GM12878 (cell line): Measurements from ENCODE around the gene ANO6. TPM values are rescaled to one million over a fixed set of nuclear protein-coding genes. Genes with fewer than 3 reads are reported as not detected.

Experiments used
- ATAC-seq: fragments of 200-7000 bp; cut with Tn5 transposase; 3 replicates; pipeline ENCODE4 v1.9.1; 2020; ENCODE audit warnings: mild to moderate bottlenecking, moderate library complexity
- BruUV-seq: library from RNA; stranded (reverse); fragments of 400-500 nt; replicated peaks from 2 replicates; lab custom pipeline; 2021; lab: Mats Ljungman, UMichigan
- CTCF ChIA-PET: fragments of 300-600 bp; sonication (Branson Sonifier 250); formaldehyde crosslinking; extraction: SDS; loops from one replicate; lab custom pipeline; 2021; ENCODE audit warnings: inconsistent platforms; lab: Yijun Ruan, JAX
- POLR2A ChIA-PET: fragments of 350-600 bp; formaldehyde crosslinking; extraction: SDS; loops from one replicate; lab custom pipeline; 2021; ENCODE audit warnings: inconsistent platforms; lab: Charles Lee
- RAD21 ChIA-PET: fragments of 300-600 bp; sonication (Branson Sonifier 250); formaldehyde crosslinking; loops from one replicate; lab custom pipeline; 2023; ENCODE audit warnings: antibody characterized with exemption; ENCODE audit not compliant: unreplicated experiment; lab: Charles Lee
- SMC1A ChIA-PET: fragments of 300-600 bp; sonication (Branson Sonifier 250); formaldehyde crosslinking; loops from one replicate; lab custom pipeline; 2023; ENCODE audit not compliant: unreplicated experiment, uncharacterized antibody; lab: Charles Lee
- DNase-seq: peaks from one replicate; pipeline ENCODE4 v3.0.0-alpha.2; 2011; ENCODE audit warnings: low read depth, low spot score
- FAIRE-seq: peaks from 3 replicates; lab custom pipeline; 2011; peaks lifted over from hg19 to GRCh38; lab: Jason Lieb, UNC
- H2AFZ ChIP-seq: 2 replicates; pipeline ENCODE4 v1.6.0; 2011; ENCODE audit warnings: low read depth, low read length, control low read depth; ENCODE audit not compliant: control insufficient read depth
- H3K27ac ChIP-seq: 2 replicates; pipeline ENCODE4 v1.5.1; 2011; ENCODE audit warnings: control low read depth; ENCODE audit not compliant: control insufficient read depth, insufficient read depth
- H3K27me3 ChIP-seq, 2 experiments: replicated peaks in 1 of 2; 2 replicates each; pipeline versions ENCODE4 v1.6.0 to v1.6.1; 2011; ENCODE audit warnings: low read length in 1 of 2; ENCODE audit not compliant: control insufficient read depth in 2 of 2, insufficient read depth in 2 of 2
- H3K36me3 ChIP-seq, 2 experiments: 2 replicates each; pipeline ENCODE4 v1.5.1; 2011; ENCODE audit warnings: low read length in 1 of 2; ENCODE audit not compliant: control insufficient read depth in 2 of 2, insufficient read depth in 2 of 2
- H3K4me1 ChIP-seq: 2 replicates; pipeline ENCODE4 v1.6.1; 2011; ENCODE audit warnings: mild to moderate bottlenecking, low read length, moderate library complexity, mixed read lengths; ENCODE audit not compliant: control insufficient read depth, insufficient read depth
- H3K4me2 ChIP-seq: 2 replicates; pipeline ENCODE4 v1.6.0; 2011; ENCODE audit warnings: control low read depth; ENCODE audit not compliant: control insufficient read depth, insufficient read depth
- H3K4me3 ChIP-seq: fragments of 200-600 bp; sonication (generic); 2 replicates; pipeline ENCODE4 v1.5.1; 2016
- H3K79me2 ChIP-seq: 2 replicates; pipeline ENCODE4 v1.6.0; 2011; ENCODE audit warnings: low read length; ENCODE audit not compliant: control insufficient read depth, insufficient read depth
- H3K9ac ChIP-seq: 2 replicates; pipeline ENCODE4 v1.8.0; 2011; ENCODE audit warnings: low read length, control low read depth, mixed read lengths; ENCODE audit not compliant: control insufficient read depth, insufficient read depth
- H3K9me3 ChIP-seq: replicated peaks from 3 replicates; pipeline ENCODE4 v1.5.1; 2011; ENCODE audit warnings: mild to moderate bottlenecking, low read length; ENCODE audit not compliant: control insufficient read depth, insufficient read depth
- H4K20me1 ChIP-seq: 2 replicates; pipeline ENCODE4 v1.6.0; 2011; ENCODE audit not compliant: control insufficient read depth, insufficient read depth
- BCL11A ChIP-seq: IDR thresholded peaks from 2 replicates; pipeline ENCODE4 v1.6.1; 2011; ENCODE audit warnings: low read depth, low read length
- SP1 ChIP-seq: IDR thresholded peaks from one replicate; pipeline ENCODE4 v1.6.1; 2011; ENCODE audit warnings: low read depth, low read length
- TCF3 ChIP-seq: IDR thresholded peaks from 2 replicates; pipeline ENCODE4 v1.6.1; 2012; ENCODE audit warnings: low read depth, mild to moderate bottlenecking, low read length, borderline replicate concordance; ENCODE audit not compliant: insufficient read depth
- ZBTB40 ChIP-seq: fragments of 450-650 bp; IDR thresholded peaks from 2 replicates; pipeline ENCODE4 v1.6.1; 2016; ENCODE audit warnings: mild to moderate bottlenecking, moderate library complexity, borderline replicate concordance
- ZSCAN29 ChIP-seq: fragments of 450-650 bp; IDR thresholded peaks from 2 replicates; pipeline ENCODE4 v1.6.1; 2017; ENCODE audit warnings: mild to moderate bottlenecking, moderate library complexity
- WGBS: methylation state at CpG from one replicate; pipeline ENCODE4 v1.1.6; 2016; ENCODE audit warnings: low lambda C conversion rate; ENCODE audit not compliant: insufficient replicate concordance, insufficient coverage; ENCODE audit errors: missing lambda C conversion rate; 5-methylcytosine and 5-hydroxymethylcytosine counted together
- in situ Hi-C: fragments of 300-500 bp; cut with MboI; formaldehyde crosslinking; loops from 9 replicates; pipeline ENCODE4 v1.14.3; 2018; ENCODE audit warnings: mixed read lengths
- intact Hi-C: fragments of 100-400 bp; cut with micrococcal nuclease; formaldehyde crosslinking; loops from one replicate; pipeline ENCODE4 v1.14.2; 2022; ENCODE audit not compliant: unreplicated experiment
- polyA plus RNA-seq, 11 experiments: library from polyadenylated mRNA; depleted of rRNA in 4 of 11; unstranded in 6 of 11; stranded (reverse) in 5 of 11; fragments of >200 nt; fragmentation: Nextera tagmentation in 4 of 11; fragmentation: Illumina TruSeq in 1 of 11; extraction: Ambion mirVana in 4 of 11; extraction: Trizol in 1 of 11; gene quantifications; 1 replicate in 1 of 11; 2 replicates in 10 of 11; pipeline versions ENCODE4 v1.2.1 to v1.2.3, GENCODE V29; 2011 to 2016; ENCODE audit warnings: inconsistent platforms in 2 of 11, missing spikeins in 2 of 11, low read depth in 1 of 11
- total RNA-seq, 4 experiments: library from RNA; depleted of rRNA in 3 of 4; stranded (reverse); fragments of >200 nt in 3 of 4; fragmentation: Illumina TruSeq in 1 of 4; extraction: Trizol in 1 of 4; gene quantifications; 2 replicates each; pipeline versions ENCODE4 v1.2.1 to v1.2.3, GENCODE V29; 2013 to 2021

ANO6 gene
- total and polyA plus RNA-seq, 10 of the 15 experiments (the other 5 are each of a cell fraction or from before 2014, with no cell fraction given), result 4.6 to 30.3 (median 26.0) TPM

- no peak for TF ChIP-seq TCF3
- TF ChIP-seq ZSCAN29, result no peak
- TF ChIP-seq BCL11A, result no peak
- TF ChIP-seq ZBTB40, result no peak
- no peak for TF ChIP-seq SP1
- H3K27ac ChIP-seq, result no peak overlapping the region
- H3K4me2 ChIP-seq, result no peak overlapping the region
- intact Hi-C loops (no loop called here), in situ Hi-C loops (no loop called here)
- no peaks in the 10 kb centered on the region for H3K27me3 ChIP-seq
- BruUV-seq, result no TSS peak
- no peak for DNase-seq
- H3K36me3 ChIP-seq, result peaks cover 0 to under 1% of the 10 kb centered on the region in 2 experiments; a peak in 3 of 4 replicates
- no peak overlapping the region for H3K4me3 ChIP-seq
- WGBS, result 100% methylated on average over 2 of the region's 2 CpGs
- POLR2A ChIA-PET, result no interaction called here
- CTCF ChIA-PET, result no interaction called here
- no peaks in the 10 kb centered on the region for H3K79me2 ChIP-seq
- SMC1A ChIA-PET, result interaction anchor here (0.7 to 1.2 kb wide), 2 partner anchors 10 to 172 kb away, joined by 3 to 4 read pairs; no protein-coding TSS in a partner anchor
- H3K9ac ChIP-seq, result no peak overlapping the region
- no peaks in the 10 kb centered on the region for H3K9me3 ChIP-seq
- H3K4me1 ChIP-seq, result no peaks in the 10 kb centered on the region
- FAIRE-seq, result no peak
- RAD21 ChIA-PET, result no interaction called here
- no peaks in the 10 kb centered on the region for H4K20me1 ChIP-seq
- no peak overlapping the region for H2AFZ ChIP-seq
- ATAC-seq, result no peak
These were observed 127.0 kb downstream of the ANO6 start for GRCh38 chr12:45342848-45343247.
